GM19025 (cell line): Measurements from ENCODE around the gene HEATR3.

Source experiments
- ATAC-seq: cut with Tn5 transposase; IDR thresholded peaks from one replicate; pipeline ENCODE4 v1.9.1; 2021; ENCODE audit warnings: mild to moderate bottlenecking, low read depth, moderate library complexity; ENCODE audit not compliant: unreplicated experiment

HEATR3 gene

DNA sequence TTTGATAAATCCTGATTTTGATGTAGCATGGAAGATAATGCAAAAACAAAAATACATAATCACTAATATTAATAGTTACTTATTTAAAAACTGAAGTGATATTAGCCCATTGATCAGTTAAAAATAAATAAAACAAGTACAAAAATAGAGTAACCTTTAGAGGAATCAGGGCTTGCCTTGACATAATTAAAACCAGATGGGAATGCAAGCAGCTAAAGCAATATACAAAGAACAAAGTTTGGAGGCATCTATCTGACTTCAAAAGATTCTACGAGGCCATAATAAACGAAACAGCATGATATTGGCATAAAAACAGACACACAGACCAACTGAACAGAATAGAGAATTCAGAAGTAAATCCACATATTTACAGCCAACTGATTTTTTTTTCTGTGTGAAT lies 15.0 kb upstream of the HEATR3 start:
- no peak for ATAC-seq

DNA sequence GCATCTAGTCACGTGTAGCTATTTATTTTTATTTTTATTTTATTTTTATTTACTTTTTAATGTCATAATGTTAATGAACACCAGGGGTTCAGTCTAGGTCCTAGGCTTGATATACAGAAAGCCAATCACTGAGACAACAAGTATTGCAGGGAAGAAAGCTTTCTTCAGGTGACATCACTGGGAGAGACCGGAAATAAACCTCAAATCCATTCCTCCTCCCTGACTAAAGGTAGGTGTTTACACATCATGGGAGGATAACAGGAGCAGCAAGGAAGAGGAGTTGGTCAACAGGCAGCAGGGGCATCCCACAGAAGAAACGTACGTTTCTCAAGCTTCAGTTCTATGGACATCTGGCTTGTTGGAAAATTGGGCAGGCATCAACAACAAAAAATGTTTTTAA lies 9.5 kb upstream of the HEATR3 start:
- no peak for ATAC-seq

- no peak for ATAC-seq
These were observed 7.5 kb upstream of the HEATR3 start for GRCh38 chr16:50058091-50058771.

DNA sequence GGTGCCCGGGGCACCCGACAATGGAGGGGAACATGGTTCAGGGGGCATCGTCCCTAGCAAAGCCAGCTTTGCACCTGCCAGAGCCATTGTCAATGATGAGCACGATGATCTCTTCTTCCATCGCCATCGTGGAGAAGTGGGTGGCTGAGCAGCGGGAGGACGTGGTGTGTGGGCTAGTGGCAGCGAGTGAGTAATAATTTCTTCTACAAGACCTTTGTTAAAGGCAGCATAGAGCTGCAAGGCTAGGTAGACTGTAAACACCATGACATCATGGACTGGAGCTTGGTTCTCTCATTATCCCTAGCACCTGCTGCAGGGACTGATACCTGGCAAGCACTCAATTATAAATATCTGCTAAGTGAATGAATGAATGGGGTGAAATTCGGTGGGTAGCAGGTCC lies 6.7 kb upstream of the HEATR3 start:
- no peak for ATAC-seq

DNA sequence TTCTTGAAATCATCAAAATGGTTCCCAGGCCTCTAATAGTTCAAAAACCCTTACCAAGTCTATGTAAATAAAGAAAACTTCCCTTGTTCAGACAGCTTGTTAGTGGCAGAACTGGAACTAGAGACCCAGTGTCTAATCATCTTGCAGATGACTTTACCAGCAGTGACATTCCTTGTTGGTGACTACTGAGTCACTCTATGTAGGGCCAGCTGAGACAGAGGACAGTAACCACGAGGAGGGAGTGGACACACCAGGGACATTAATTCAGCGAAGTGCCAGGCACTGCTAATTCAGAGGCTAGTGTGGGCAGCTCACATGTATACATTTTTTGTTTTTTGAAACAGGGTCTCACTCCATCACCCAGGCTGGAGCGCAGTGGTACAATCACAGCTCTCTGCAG lies 6.1 kb upstream of the HEATR3 start:
- ATAC-seq, result no peak

GRCh38 chr16:50061326-50061725 lies 4.4 kb upstream of the HEATR3 start:
- no peak for ATAC-seq

GRCh38 chr16:50065241-50065623 lies 538 bp upstream of the HEATR3 start:
- ATAC-seq, result no peak

- no peak for ATAC-seq
These were observed 916 bp downstream of the HEATR3 start for GRCh38 chr16:50066482-50067289.

DNA sequence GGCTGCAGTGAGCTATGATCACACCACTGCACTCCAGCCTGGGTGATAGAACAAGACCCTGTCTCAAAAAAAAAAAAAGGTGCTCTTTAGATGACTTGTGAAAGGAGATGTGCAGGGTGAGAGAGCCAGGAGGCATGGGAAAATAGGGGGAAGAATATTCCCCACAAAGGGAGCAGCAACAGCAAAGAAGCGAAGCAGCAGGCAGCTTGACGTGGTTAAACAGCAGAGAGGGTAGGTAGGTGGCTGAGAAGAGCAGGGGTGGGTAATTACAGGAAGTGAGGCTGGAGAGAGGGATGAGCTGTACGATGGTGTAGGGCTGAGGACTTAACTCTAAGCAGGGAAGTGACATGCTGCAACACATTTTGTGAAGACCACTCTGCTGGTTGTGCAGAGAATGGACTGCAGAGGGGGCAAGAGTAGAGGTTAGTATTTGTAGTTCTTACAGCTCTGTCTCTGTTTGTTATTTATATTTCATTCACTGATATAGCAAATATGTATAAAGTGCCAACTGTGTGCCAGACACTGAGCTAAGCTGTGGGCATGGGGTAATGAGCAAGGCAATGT lies 1.6 kb downstream of the HEATR3 start:
- ATAC-seq, result no peak

DNA sequence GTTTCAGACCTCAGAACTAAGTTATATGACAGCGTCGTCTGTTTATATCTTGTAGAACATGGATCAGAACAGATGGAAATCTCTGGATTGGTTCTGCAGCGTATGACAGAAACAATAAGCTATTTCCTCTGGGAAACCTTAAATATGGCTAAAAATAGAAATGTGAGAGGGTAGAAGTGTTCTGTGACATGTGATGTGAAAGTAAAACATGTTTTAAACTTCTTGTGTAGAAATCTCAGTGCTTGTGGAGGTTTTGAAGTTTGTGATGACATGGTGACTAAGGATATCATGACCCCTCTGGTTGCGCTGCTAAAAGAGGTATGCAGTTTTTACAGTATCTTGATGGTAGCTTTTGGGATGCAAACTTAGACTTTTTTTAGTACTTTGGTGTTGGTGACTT lies 2.8 kb downstream of the HEATR3 start:
- ATAC-seq, result no peak

- ATAC-seq, result no peak
These were observed 3.3 kb downstream of the HEATR3 start for GRCh38 chr16:50069060-50069459.

DNA sequence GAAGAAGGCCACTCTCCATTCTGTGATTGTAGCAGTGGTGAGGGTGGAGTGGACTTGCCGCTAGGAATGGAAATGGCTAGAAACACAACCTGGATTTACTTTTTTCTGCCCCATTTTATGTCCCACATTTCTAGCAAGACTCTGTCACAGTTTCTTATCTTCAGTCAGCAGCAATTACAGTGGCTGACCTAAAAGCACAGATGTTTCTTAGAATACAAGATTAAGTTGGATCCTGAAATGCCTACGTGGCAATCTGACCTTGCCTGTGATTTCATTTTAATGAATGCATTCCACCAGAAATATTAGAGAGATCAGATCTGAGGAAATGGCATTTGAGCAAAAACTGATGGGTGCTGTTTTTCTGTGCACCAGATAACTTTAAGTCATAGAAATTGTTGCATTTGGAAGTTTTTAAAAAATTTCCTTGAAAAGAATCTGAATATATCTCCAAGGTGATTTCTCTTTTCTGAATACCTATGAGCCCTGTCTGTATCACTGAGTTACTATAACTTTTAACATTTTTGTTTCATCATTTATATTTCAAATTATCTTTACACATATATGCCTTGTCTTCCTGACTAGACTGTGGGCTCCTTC lies 5.4 kb downstream of the HEATR3 start:
- no peak for ATAC-seq

DNA sequence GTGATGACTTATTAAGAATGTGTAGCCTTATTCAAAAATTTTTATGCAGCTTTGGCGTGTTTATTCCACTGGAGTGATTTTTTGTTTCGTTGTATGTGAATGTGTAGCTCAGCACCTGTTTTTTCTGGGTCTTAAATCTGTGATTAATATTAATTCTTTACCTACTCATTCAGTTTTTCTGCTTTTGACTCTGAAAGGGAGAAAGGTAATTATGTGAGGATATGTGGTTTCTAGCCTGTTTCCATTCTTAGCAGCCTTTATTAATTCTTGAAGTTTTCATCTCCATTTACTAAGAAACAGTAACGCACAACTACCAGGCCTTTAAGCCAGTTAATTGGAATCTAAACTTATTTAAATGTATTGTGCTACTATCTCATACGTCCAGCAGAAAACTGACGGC lies 7.0 kb downstream of the HEATR3 start:
- ATAC-seq, result no peak

- ATAC-seq, result no peak
These were observed 13.8 kb downstream of the HEATR3 start for GRCh38 chr16:50079397-50080140.

DNA sequence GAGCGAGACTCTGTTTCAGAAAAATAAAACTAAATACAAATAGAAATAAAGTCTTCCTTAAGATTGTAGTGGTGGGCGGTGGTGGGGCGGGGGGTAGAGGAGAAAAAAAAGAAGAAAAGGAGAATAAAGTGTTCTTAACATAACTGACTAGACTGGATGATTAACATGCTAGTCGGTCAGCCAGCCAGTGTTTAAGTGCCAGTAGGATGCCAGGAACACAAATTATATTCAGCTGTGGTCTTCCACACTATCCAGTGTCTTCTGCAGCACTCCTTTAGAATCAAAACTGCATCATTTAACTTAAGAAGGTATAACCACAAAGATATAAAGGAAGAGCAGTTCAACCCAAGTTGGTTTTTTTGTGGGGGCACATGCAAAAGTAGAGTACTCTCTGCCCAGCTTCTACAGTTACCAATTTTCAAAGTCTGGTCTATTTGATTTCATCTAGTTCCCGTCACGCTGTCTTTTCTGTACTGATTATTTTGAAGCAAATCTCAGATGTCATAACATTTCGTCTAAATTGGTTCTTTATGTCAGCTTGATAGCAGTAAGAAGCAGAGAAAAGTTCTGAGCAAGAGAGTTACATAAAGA lies 15.8 kb downstream of the HEATR3 start:
- ATAC-seq, result no peak

DNA sequence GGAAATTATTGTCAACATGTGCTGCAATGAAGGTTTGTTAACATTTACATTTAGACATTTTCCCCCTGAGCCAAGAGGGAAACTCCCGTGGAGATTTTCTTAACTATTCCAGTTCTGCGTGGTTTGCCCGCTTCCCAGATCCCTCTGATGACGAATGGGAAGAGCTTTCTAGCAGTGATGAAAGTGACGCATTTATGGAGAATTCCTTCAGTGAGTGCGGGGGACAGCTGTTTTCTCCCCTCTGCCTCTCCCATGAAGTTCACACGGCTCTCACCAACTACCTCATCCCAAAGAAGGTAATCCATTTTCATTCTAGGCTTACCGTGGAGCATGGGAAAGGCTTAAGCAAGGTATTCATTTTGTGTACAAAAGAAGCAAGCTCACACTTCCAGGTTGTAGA lies 18.2 kb downstream of the HEATR3 start:
- ATAC-seq, result no peak

DNA sequence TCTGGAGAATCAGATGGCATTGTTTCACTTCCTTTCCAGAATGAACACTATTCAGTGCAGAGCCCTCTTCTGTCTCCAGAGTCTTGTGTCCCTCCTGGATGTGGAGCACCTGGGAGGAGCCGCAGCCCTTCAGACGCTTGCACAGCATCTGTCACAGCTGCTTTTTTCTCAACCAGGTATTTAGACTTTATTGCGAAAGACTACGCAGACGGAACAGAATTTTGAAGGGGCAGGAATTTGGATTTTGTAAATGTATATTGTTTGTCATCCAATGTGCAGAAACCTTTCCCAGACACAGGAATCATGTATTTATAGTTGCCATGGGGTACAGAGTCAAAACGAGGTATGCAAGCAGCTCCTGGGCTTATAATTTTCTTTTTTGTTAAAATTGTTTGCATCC lies 20.4 kb downstream of the HEATR3 start:
- no peak for ATAC-seq

GRCh38 chr16:50088302-50088701 lies 22.5 kb downstream of the HEATR3 start:
- no peak for ATAC-seq

- no peak for ATAC-seq
These were observed 27.1 kb downstream of the HEATR3 start for GRCh38 chr16:50092891-50093290.
